Activated B cell treated with CpG ODN at 0.5 μM for 24 hours (primary cell): ENCODE data around the gene TERT. TPM values are rescaled to one million over a fixed set of nuclear protein-coding genes. Genes with fewer than 3 reads are reported as not detected.

Experiments used
- ATAC-seq: fragments of 200-7000 bp; cut with Tn5 transposase; one replicate; pipeline ENCODE4 v1.10.0; 2021; ENCODE audit warnings: low read depth, mild to moderate bottlenecking, moderate library complexity
- CTCF ChIA-PET: fragments of 350-600 bp; sonication (Branson Sonifier 250); formaldehyde crosslinking; loops from one replicate; lab custom pipeline; 2021; ENCODE audit warnings: antibody characterized with exemption; lab: Charles Lee
- POLR2A ChIA-PET: fragments of 350-600 bp; sonication (Branson Sonifier 250); formaldehyde crosslinking; loops from one replicate; lab custom pipeline; 2021; ENCODE audit warnings: antibody characterized with exemption; lab: Charles Lee
- DNase-seq: peaks from one replicate; pipeline ENCODE4 v3.0.0; 2022
- H3K27ac Mint-ChIP-seq: one replicate; pipeline ENCODE4 v1.8.0; 2020; ENCODE audit warnings: mixed read lengths
- H3K27me3 Mint-ChIP-seq: one replicate; pipeline ENCODE4 v1.8.0; 2021; ENCODE audit warnings: mixed read lengths
- H3K36me3 Mint-ChIP-seq: one replicate; pipeline ENCODE4 v1.8.0; 2021; ENCODE audit warnings: low read depth, mixed read lengths
- H3K4me1 Mint-ChIP-seq: one replicate; pipeline ENCODE4 v1.8.0; 2021; ENCODE audit warnings: mixed read lengths
- H3K4me3 Mint-ChIP-seq: one replicate; pipeline ENCODE4 v1.8.0; 2020; ENCODE audit warnings: mild to moderate bottlenecking, mixed read lengths
- H3K9me3 Mint-ChIP-seq: one replicate; pipeline ENCODE4 v1.8.0; 2020; ENCODE audit warnings: mixed read lengths
- intact Hi-C: fragments of 100-400 bp; cut with micrococcal nuclease; formaldehyde crosslinking; loops from one replicate; pipeline ENCODE4 v1.15.1; 2024
- total RNA-seq: library from RNA; stranded (reverse); gene quantifications from 2 replicates; pipeline ENCODE4 v1.2.3, GENCODE V29; 2022
- TF ChIP-seq, protein P1 (sequence below): fragments of 200-600 bp; IDR thresholded peaks from one replicate; pipeline ENCODE4 v1.8.0; 2022; ENCODE audit warnings: antibody characterized with exemption, mild to moderate bottlenecking

Gene TERT
- total RNA-seq, 1 donor from 2014 or later: 0.35 TPM

DNA sequence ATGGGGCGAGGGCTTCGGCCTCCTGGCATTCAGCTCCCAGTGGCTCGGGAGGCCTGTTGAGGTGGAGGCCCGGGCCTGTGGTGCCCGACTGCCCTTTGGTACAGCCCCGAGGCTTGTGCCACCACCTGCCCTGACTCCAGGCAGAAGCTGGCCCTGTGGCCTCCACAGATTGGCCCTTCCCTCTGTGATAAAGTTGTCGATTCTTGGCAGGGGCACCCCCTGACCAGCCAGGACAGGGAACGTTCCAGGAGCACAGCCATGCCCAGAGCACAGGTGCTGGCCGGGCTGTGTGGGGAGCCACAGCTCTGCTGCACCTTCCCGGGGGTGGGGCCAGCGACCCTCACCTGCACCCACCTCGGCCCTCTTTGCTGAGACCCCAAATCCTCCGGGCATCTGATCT is 37.0 kb downstream of the TERT start:
- Mint-ChIP-seq H3K27ac (no peak overlapping the region), H3K9me3 (no peaks in the 10 kb centered on the region), H3K4me1 (no peaks in the 10 kb centered on the region), H3K36me3 (no peaks in the 10 kb centered on the region), H3K4me3 (no peak overlapping the region), H3K27me3 (no peaks in the 10 kb centered on the region)
- ATAC-seq: no peak
- ChIA-PET CTCF (no interaction called here), POLR2A (no interaction called here)
- intact Hi-C loops: no loop called here
- TF ChIP-seq, protein P1, sequence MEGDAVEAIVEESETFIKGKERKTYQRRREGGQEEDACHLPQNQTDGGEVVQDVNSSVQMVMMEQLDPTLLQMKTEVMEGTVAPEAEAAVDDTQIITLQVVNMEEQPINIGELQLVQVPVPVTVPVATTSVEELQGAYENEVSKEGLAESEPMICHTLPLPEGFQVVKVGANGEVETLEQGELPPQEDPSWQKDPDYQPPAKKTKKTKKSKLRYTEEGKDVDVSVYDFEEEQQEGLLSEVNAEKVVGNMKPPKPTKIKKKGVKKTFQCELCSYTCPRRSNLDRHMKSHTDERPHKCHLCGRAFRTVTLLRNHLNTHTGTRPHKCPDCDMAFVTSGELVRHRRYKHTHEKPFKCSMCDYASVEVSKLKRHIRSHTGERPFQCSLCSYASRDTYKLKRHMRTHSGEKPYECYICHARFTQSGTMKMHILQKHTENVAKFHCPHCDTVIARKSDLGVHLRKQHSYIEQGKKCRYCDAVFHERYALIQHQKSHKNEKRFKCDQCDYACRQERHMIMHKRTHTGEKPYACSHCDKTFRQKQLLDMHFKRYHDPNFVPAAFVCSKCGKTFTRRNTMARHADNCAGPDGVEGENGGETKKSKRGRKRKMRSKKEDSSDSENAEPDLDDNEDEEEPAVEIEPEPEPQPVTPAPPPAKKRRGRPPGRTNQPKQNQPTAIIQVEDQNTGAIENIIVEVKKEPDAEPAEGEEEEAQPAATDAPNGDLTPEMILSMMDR: no peak
- DNase-seq: no peak

DNA sequence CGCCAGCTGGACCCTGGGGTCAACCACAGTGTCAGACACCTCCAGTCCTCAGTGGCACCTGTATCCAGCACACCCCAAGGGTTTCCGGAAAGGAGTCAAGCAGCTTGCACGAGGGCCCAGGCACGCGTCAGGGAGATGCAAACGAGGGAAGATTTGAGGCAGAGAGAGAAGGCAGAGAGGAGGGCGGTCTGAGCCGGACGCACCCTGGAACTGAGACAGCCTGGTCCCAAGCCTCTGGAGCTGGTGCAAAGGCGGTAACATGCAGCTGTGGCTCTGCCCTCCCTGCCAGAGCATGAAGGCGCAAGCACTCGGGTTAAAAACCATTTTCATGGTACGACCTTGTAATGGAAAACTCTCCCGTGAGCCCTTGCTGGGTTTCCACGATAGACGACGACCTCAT is 37.5 kb downstream of the TERT start:
- intact Hi-C loops: no loop called here
- TF ChIP-seq, protein P1: no peak
- H3K9me3 Mint-ChIP-seq: no peaks in the 10 kb centered on the region
- no peak for ATAC-seq
- no peak overlapping the region for H3K4me3 Mint-ChIP-seq
- H3K4me1 Mint-ChIP-seq: no peaks in the 10 kb centered on the region
- no peaks in the 10 kb centered on the region for H3K36me3 Mint-ChIP-seq
- no peaks in the 10 kb centered on the region for H3K27me3 Mint-ChIP-seq
- ChIA-PET POLR2A (no interaction called here), CTCF (no interaction called here)
- no peak for DNase-seq
- no peak overlapping the region for H3K27ac Mint-ChIP-seq

DNA sequence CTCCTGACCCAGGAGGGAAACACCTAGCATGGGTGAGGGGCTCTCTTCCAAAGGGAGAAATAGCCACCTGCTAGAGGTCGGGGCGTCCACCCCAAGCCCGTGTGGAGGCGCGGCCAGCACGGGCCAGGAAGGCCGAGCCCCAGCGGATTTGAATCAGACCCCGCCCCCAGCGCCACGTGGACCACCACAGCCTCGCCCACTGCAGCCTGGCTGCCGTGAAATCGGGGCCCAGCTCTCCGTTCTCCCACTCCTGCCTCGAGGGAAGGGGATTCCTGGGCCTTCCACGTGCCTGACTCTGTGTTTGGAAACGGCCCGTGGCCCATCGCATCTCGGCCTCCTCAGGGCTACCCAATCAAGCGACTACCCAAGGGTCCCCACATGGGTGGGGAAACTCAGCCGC is 38.1 kb downstream of the TERT start:
- no peak for DNase-seq
- H3K36me3 Mint-ChIP-seq: no peaks in the 10 kb centered on the region
- H3K27me3 Mint-ChIP-seq: no peaks in the 10 kb centered on the region
- H3K9me3 Mint-ChIP-seq: no peaks in the 10 kb centered on the region
- H3K4me1 Mint-ChIP-seq: no peaks in the 10 kb centered on the region
- TF ChIP-seq, protein P1: no peak
- intact Hi-C loops: no loop called here
- ATAC-seq: no peak
- H3K27ac Mint-ChIP-seq: no peak overlapping the region
- ChIA-PET POLR2A (no interaction called here), CTCF (no interaction called here)
- no peak overlapping the region for H3K4me3 Mint-ChIP-seq

DNA sequence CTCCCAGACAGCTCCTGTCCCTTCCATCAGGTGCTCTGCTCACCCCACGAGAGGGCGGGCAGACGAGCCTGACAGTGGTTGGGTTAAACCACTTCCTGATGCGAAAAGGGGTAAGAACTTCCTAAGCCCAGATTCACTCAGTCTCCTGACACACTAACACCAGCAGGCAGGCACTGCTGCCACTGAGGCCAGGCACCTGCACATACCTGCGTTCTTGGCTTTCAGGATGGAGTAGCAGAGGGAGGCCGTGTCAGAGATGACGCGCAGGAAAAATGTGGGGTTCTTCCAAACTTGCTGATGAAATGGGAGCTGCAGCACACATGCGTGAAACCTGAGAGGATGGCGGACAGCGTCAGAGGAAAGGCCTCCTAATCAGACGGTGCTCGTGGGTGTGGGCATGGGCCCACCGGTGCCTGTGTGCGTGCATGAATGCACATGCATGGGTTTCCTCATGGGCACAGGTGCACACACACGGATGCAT is 39.7 kb downstream of the TERT start:
- TF ChIP-seq, protein P1: no peak
- no peaks in the 10 kb centered on the region for H3K36me3 Mint-ChIP-seq
- intact Hi-C loops: no loop called here
- H3K27ac Mint-ChIP-seq: no peak overlapping the region
- no peaks in the 10 kb centered on the region for H3K9me3 Mint-ChIP-seq
- no peak overlapping the region for H3K4me3 Mint-ChIP-seq
- ChIA-PET POLR2A (no interaction called here), CTCF (no interaction called here)
- no peak for DNase-seq
- no peak for ATAC-seq
- H3K27me3 Mint-ChIP-seq: no peaks in the 10 kb centered on the region
- H3K4me1 Mint-ChIP-seq: no peaks in the 10 kb centered on the region

DNA sequence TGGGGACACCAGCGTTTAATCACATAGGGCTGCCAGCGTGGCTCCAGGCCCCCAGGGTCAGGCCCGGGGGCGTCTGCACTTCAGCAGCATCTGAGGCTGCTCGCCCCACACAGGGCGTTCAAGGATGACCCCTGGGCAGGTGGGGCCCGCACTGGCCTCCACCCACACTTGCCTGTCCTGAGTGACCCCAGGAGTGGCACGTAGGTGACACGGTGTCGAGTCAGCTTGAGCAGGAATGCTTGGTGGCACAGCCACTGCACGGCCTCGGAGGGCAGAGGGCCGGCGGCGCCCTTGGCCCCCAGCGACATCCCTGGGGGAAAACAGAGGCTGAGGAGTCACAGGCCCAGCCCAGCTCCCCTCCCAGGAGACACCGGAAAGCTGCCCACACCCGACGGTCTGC is 40.7 kb downstream of the TERT start:
- TF ChIP-seq, protein P1: no peak
- DNase-seq (no peak), ATAC-seq (no peak)
- CTCF ChIA-PET: no interaction called here
- H3K4me1 Mint-ChIP-seq: no peaks in the 10 kb centered on the region
- H3K4me3 Mint-ChIP-seq: no peak overlapping the region
- POLR2A ChIA-PET: no interaction called here
- no peaks in the 10 kb centered on the region for H3K36me3 Mint-ChIP-seq
- H3K27ac Mint-ChIP-seq: no peak overlapping the region
- H3K27me3 Mint-ChIP-seq: no peaks in the 10 kb centered on the region
- H3K9me3 Mint-ChIP-seq: no peaks in the 10 kb centered on the region
- intact Hi-C loops: no loop called here
